Stimulated activated CD4-positive, alpha-beta T cell treated with anti-CD3 and anti-CD28 coated beads, TNF-alpha, amount 100 ng/mL, for 1 hour (primary cell): Measurements from ENCODE around the gene GALR2.
"Not testable (repeated sequence)": the region's sequence is repeated elsewhere in the genome, so short reads cannot be mapped to it uniquely, and the experiment has no call there.

Experiments
- DNase-seq, 3 donors: peaks; one replicate each; pipeline ENCODE4 v3.0.0-alpha.2; 2020; ENCODE audit warnings: low read depth in 3 of 3, low spot score in 1 of 3

Gene GALR2

GRCh38 chr17:76074390-76075363, at the start of gene GALR2:
Gene GALR2, plus strand, starts transcription at chr17:76074781. Its CDS starts 103 bp downstream, at chr17:76074884.
- DNase-seq: no peak

GRCh38 chr17:76025294-76025693, 49.3 kb upstream of the GALR2 start:
- DNase-seq: no peak

- no peak for DNase-seq
These were observed 47.8 kb upstream of the GALR2 start for GRCh38 chr17:76026714-76027158.

GRCh38 chr17:76027159-76027839, 47.3 kb upstream of the GALR2 start, which contains the start of gene EVPL:
Gene EVPL, minus strand, starts transcription at chr17:76027306. Its CDS starts 108 bp downstream, at chr17:76027198.
- no peak for DNase-seq

- no peak for DNase-seq
These were observed 42.4 kb upstream of the GALR2 start for GRCh38 chr17:76032073-76032779.

GRCh38 chr17:76032780-76033108, 41.8 kb upstream of the GALR2 start:
- no peak for DNase-seq

- no peak for DNase-seq
These were observed 41.4 kb upstream of the GALR2 start for GRCh38 chr17:76033139-76033538.

- no peak for DNase-seq
These were observed 39.9 kb upstream of the GALR2 start for GRCh38 chr17:76034428-76035350.

- no peak for DNase-seq
These were observed 37.9 kb upstream of the GALR2 start for GRCh38 chr17:76036497-76037261.

- DNase-seq: no peak
These were observed 36.5 kb upstream of the GALR2 start for GRCh38 chr17:76038050-76038449.

GRCh38 chr17:76039121-76039520, 35.5 kb upstream of the GALR2 start:
- DNase-seq: no peak

- no peak for DNase-seq
These were observed 34.2 kb upstream of the GALR2 start for GRCh38 chr17:76040376-76040775.

GRCh38 chr17:76042868-76043267, 31.7 kb upstream of the GALR2 start:
- DNase-seq: not testable (repeated sequence)

- not testable (repeated sequence) for DNase-seq
These were observed 30.0 kb upstream of the GALR2 start for GRCh38 chr17:76044475-76045007.

- DNase-seq: no peak
These were observed 28.5 kb upstream of the GALR2 start for GRCh38 chr17:76046064-76046463.

GRCh38 chr17:76048025-76048605, 26.5 kb upstream of the GALR2 start:
- DNase-seq: no peak

GRCh38 chr17:76048711-76049110, 25.9 kb upstream of the GALR2 start:
- DNase-seq: no peak

- DNase-seq: no peak
These were observed 25.3 kb upstream of the GALR2 start for GRCh38 chr17:76049239-76049638.
